HEK293 (cell line): ENCODE results near the gene C19orf38.

ENCODE experiments used
- CTCF ChIA-PET: fragments of 350-600 bp; formaldehyde crosslinking; extraction: SDS; loops from one replicate; lab custom pipeline; 2021; ENCODE audit warnings: antibody characterized with exemption; lab: Yijun Ruan, JAX
- POLR2A ChIA-PET: fragments of 300-600 bp; formaldehyde crosslinking; extraction: SDS; loops from one replicate; lab custom pipeline; 2020; ENCODE audit warnings: antibody characterized with exemption, inconsistent platforms; lab: Yijun Ruan, JAX
- H3K27ac ChIP-seq: fragments of 200-500 bp; sonication (Bioruptor generic); 2 replicates; pipeline ENCODE4 v1.5.1; 2014; ENCODE audit warnings: low read depth, low read length, control low read depth, inconsistent platforms; ENCODE audit errors: extremely low read depth
- H3K36me3 ChIP-seq, 2 experiments: fragments of 200-500 bp in 1 of 2; sonication (Bioruptor generic) in 1 of 2; 1 replicate in 1 of 2; 2 replicates in 1 of 2; pipeline ENCODE4 v1.5.1; 2014 to 2017; ENCODE audit warnings: inconsistent platforms in 2 of 2, low read length in 2 of 2; ENCODE audit not compliant: control insufficient read depth in 2 of 2, insufficient read depth in 1 of 2
- H3K4me1 ChIP-seq: fragments of 200-500 bp; sonication (Bioruptor generic); 2 replicates; pipeline ENCODE4 v1.5.1; 2014; ENCODE audit warnings: mild to moderate bottlenecking, low read length, inconsistent platforms; ENCODE audit not compliant: control insufficient read depth, insufficient read depth
- H3K4me3 ChIP-seq: 2 replicates; pipeline ENCODE4 v1.5.1; 2011; ENCODE audit warnings: low read depth, mild to moderate bottlenecking, control low read depth, low read length, moderate library complexity
- H3K9me3 ChIP-seq: fragments of 200-500 bp; sonication (Bioruptor generic); 2 replicates; pipeline ENCODE4 v1.5.1; 2014; ENCODE audit warnings: low read depth, low read length, inconsistent platforms; ENCODE audit not compliant: control insufficient read depth, insufficient read depth
- EGR2 ChIP-seq: fragments of 450-650 bp; formaldehyde crosslinking; IDR thresholded peaks from 2 replicates; pipeline ENCODE4 v1.5.1; 2016; ENCODE audit warnings: low read depth, missing biosample characterization, missing genetic modification characterization
- KLF7 ChIP-seq: fragments of 450-650 bp; formaldehyde crosslinking; IDR thresholded peaks from 2 replicates; pipeline ENCODE4 v1.5.1; 2016; ENCODE audit warnings: missing biosample characterization, missing genetic modification characterization, borderline replicate concordance
- KLF8 ChIP-seq: fragments of 450-650 bp; formaldehyde crosslinking; IDR thresholded peaks from 2 replicates; pipeline ENCODE4 v1.5.1; 2016; ENCODE audit warnings: missing biosample characterization, missing genetic modification characterization
- PRDM1 ChIP-seq: fragments of 450-650 bp; formaldehyde crosslinking; IDR thresholded peaks from 2 replicates; pipeline ENCODE4; 2016; ENCODE audit warnings: missing biosample characterization, missing genetic modification characterization
- SALL2 ChIP-seq: fragments of 450-650 bp; formaldehyde crosslinking; IDR thresholded peaks from 2 replicates; pipeline ENCODE4 v1.5.0; 2017; ENCODE audit warnings: missing biosample characterization, mild to moderate bottlenecking, missing genetic modification characterization, borderline replicate concordance
- TRIM28 ChIP-seq: IDR thresholded peaks from 2 replicates; pipeline ENCODE4 v1.6.1; 2011; ENCODE audit warnings: low read length, control low read depth, borderline replicate concordance
- ZBTB21 ChIP-seq: fragments of 450-650 bp; formaldehyde crosslinking; IDR thresholded peaks from 2 replicates; pipeline ENCODE4 v1.5.1; 2017; ENCODE audit warnings: missing biosample characterization, missing genetic modification characterization
- ZBTB48 ChIP-seq: fragments of 450-650 bp; formaldehyde crosslinking; IDR thresholded peaks from 2 replicates; pipeline ENCODE4 v1.5.1; 2016; ENCODE audit warnings: missing biosample characterization, missing genetic modification characterization
- ZBTB8A ChIP-seq: fragments of 450-650 bp; formaldehyde crosslinking; IDR thresholded peaks from 2 replicates; pipeline ENCODE4 v1.5.1; 2016; ENCODE audit warnings: missing biosample characterization, missing genetic modification characterization
- ZFP41 ChIP-seq: fragments of 450-650 bp; formaldehyde crosslinking; IDR thresholded peaks from 2 replicates; pipeline ENCODE4 v1.5.1; 2016; ENCODE audit warnings: missing biosample characterization, missing genetic modification characterization, borderline replicate concordance
- ZNF155 ChIP-seq: fragments of 450-650 bp; formaldehyde crosslinking; IDR thresholded peaks from 2 replicates; pipeline ENCODE4 v1.5.1; 2016; ENCODE audit warnings: missing biosample characterization, missing genetic modification characterization
- ZNF174 ChIP-seq: fragments of 450-650 bp; formaldehyde crosslinking; IDR thresholded peaks from 2 replicates; pipeline ENCODE4 v1.5.0; 2017; ENCODE audit warnings: missing biosample characterization, mild to moderate bottlenecking, missing genetic modification characterization
- ZNF2 ChIP-seq: fragments of 450-650 bp; formaldehyde crosslinking; IDR thresholded peaks from 2 replicates; pipeline ENCODE4 v1.5.1; 2016; ENCODE audit warnings: missing biosample characterization, missing genetic modification characterization
- ZNF23 ChIP-seq: fragments of 450-650 bp; formaldehyde crosslinking; IDR thresholded peaks from 2 replicates; pipeline ENCODE4 v1.5.1; 2016; ENCODE audit warnings: missing biosample characterization, missing genetic modification characterization, borderline replicate concordance
- ZNF324 ChIP-seq: fragments of 450-650 bp; formaldehyde crosslinking; IDR thresholded peaks from 2 replicates; pipeline ENCODE4 v1.5.1; 2016; ENCODE audit warnings: missing biosample characterization, missing genetic modification characterization
- ZNF433 ChIP-seq: fragments of 450-650 bp; formaldehyde crosslinking; IDR thresholded peaks from 2 replicates; pipeline ENCODE4 v1.5.1; 2016; ENCODE audit warnings: missing biosample characterization, missing genetic modification characterization, low read depth
- ZNF555 ChIP-seq: fragments of 450-650 bp; formaldehyde crosslinking; conservative IDR thresholded peaks from 2 replicates; pipeline ENCODE4 v1.5.1; 2017; ENCODE audit warnings: missing biosample characterization, mild to moderate bottlenecking, missing genetic modification characterization, inconsistent platforms
- ZNF600 ChIP-seq: fragments of 450-650 bp; formaldehyde crosslinking; IDR thresholded peaks from 2 replicates; pipeline ENCODE4 v1.5.1; 2016; ENCODE audit warnings: missing biosample characterization, missing genetic modification characterization
- ZNF629 ChIP-seq: fragments of 450-650 bp; formaldehyde crosslinking; IDR thresholded peaks from 2 replicates; pipeline ENCODE4 v1.5.1; 2017; ENCODE audit warnings: missing biosample characterization, missing genetic modification characterization
- ZNF654 ChIP-seq: fragments of 450-650 bp; formaldehyde crosslinking; IDR thresholded peaks from 2 replicates; pipeline ENCODE4 v1.5.1; 2016; ENCODE audit warnings: low read depth, missing biosample characterization, missing genetic modification characterization
- ZNF76 ChIP-seq: fragments of 450-650 bp; formaldehyde crosslinking; IDR thresholded peaks from 2 replicates; pipeline ENCODE4; 2016; ENCODE audit warnings: low read depth, missing biosample characterization, missing genetic modification characterization, borderline replicate concordance
- ZNF777 ChIP-seq: fragments of 450-650 bp; formaldehyde crosslinking; IDR thresholded peaks from 2 replicates; pipeline ENCODE4 v1.5.1; 2017; ENCODE audit warnings: missing biosample characterization, missing genetic modification characterization, borderline replicate concordance
- ZNF792 ChIP-seq: fragments of 450-650 bp; formaldehyde crosslinking; IDR thresholded peaks from 2 replicates; pipeline ENCODE4 v1.5.1; 2016; ENCODE audit warnings: missing biosample characterization, missing genetic modification characterization
- TF ChIP-seq, protein P1 (sequence below): fragments of 450-650 bp; formaldehyde crosslinking; IDR thresholded peaks from 2 replicates; pipeline ENCODE4 v1.5.1; 2016; ENCODE audit warnings: missing biosample characterization, missing genetic modification characterization
- TF ChIP-seq, protein P2 (sequence below): fragments of 450-650 bp; formaldehyde crosslinking; IDR thresholded peaks from 2 replicates; pipeline ENCODE4 v1.5.1; 2016; ENCODE audit warnings: missing biosample characterization, missing genetic modification characterization
- TF ChIP-seq, protein P3 (sequence below): fragments of 450-650 bp; formaldehyde crosslinking; IDR thresholded peaks from 2 replicates; pipeline ENCODE4 v1.5.1; 2016; ENCODE audit warnings: missing biosample characterization, missing genetic modification characterization
- TF ChIP-seq, protein P4 (sequence below): fragments of 450-650 bp; formaldehyde crosslinking; IDR thresholded peaks from 2 replicates; pipeline ENCODE4 v1.5.1; 2017; ENCODE audit warnings: missing biosample characterization, missing genetic modification characterization

C19orf38 gene

DNA sequence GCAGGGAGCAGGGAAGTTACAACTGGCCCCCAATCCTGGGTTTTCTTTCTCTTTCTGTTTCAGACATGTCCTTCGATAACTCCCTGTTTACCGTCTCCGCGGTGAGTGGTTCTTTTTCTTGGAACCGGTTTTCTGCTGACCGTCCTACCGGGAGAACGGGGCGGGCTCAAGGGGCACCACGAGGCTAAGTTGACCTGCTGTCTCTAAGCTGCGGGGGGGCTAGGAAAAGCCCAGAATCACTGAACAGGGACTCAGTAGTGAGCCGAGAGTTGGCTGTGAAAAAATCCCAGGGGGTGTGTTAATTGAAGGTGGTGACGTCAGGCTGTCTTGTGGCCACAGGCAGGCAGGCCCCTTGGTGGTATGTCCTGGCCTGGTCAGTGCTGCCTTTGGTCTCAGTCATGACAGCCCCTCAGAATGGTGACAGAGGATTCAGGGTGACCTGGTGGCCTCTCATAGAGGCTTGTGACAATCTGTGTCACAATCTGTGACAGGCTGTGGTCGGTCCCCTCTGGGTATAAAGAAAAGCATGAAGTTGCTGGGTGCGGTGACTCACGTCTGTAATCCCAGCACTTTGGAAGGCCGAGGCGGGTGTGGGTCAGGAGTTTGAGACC is 15.0 kb downstream of the C19orf38 start (continued):
- TF ChIP-seq SALL2 (no peak), PRDM1 (tag by site-specific recombination) (no peak), ZFP41 (tag by site-specific recombination) (no peak), ZBTB21 (peak; percentile 39; the same call in 1 of the 2 replicates), ZNF792 (tag by site-specific recombination) (no peak)

DNA sequence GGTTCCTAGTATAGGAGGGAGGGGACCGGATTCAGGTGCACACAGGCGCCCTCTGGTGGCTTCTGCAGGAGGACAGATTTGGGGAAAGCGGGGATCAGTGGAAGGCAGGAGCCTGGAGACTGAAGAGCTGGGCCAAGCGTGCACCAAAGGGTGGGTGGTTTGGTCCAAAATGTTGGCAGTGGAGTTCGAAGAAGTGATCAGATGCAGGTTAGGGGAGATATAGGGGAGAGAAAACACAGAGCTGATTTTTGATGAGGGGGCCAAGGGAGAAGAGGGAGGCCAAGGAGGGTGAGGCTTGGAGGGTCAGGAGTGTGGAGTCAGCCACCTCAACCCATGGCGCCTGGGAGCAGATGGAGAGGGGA is 16.3 kb downstream of the C19orf38 start:
- ChIA-PET CTCF (interaction anchor here (0.5 to 5.8 kb wide), 47 partner anchors 9 to 1530 kb away, joined by 3 to 98 read pairs (median 4); partner anchors contain the start of genes C19orf38, DNM2, QTRT1 and S1PR5), POLR2A (interaction anchor here (0.5 to 2.4 kb wide), 6 partner anchors 11 to 147 kb away, joined by 3 to 31 read pairs (median 6); partner anchors contain the start of genes DNM2 and TMED1)
- Histone ChIP-seq H3K27ac (no peak overlapping the region), H3K4me1 (no peaks in the 10 kb centered on the region), H3K9me3 (no peaks in the 10 kb centered on the region), H3K4me3 (no peak overlapping the region), H3K36me3 (no peaks in the 10 kb centered on the region)
- no peak for TF ChIP-seq ZNF555 (tag by site-specific recombination)
- TF ChIP-seq PRDM1 (tag by site-specific recombination), result no peak
- TF ChIP-seq, protein P1, sequence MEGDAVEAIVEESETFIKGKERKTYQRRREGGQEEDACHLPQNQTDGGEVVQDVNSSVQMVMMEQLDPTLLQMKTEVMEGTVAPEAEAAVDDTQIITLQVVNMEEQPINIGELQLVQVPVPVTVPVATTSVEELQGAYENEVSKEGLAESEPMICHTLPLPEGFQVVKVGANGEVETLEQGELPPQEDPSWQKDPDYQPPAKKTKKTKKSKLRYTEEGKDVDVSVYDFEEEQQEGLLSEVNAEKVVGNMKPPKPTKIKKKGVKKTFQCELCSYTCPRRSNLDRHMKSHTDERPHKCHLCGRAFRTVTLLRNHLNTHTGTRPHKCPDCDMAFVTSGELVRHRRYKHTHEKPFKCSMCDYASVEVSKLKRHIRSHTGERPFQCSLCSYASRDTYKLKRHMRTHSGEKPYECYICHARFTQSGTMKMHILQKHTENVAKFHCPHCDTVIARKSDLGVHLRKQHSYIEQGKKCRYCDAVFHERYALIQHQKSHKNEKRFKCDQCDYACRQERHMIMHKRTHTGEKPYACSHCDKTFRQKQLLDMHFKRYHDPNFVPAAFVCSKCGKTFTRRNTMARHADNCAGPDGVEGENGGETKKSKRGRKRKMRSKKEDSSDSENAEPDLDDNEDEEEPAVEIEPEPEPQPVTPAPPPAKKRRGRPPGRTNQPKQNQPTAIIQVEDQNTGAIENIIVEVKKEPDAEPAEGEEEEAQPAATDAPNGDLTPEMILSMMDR (tag by site-specific recombination), result peak; percentile 87
- 0 out of 2 replicates have a peak, but pooled peaks have one; percentile 17 for TF ChIP-seq ZBTB48 (tag by site-specific recombination)
- TF ChIP-seq ZNF155, result no peak
- no peak for TF ChIP-seq ZNF23 (tag by site-specific recombination)
- TF ChIP-seq, protein P2, sequence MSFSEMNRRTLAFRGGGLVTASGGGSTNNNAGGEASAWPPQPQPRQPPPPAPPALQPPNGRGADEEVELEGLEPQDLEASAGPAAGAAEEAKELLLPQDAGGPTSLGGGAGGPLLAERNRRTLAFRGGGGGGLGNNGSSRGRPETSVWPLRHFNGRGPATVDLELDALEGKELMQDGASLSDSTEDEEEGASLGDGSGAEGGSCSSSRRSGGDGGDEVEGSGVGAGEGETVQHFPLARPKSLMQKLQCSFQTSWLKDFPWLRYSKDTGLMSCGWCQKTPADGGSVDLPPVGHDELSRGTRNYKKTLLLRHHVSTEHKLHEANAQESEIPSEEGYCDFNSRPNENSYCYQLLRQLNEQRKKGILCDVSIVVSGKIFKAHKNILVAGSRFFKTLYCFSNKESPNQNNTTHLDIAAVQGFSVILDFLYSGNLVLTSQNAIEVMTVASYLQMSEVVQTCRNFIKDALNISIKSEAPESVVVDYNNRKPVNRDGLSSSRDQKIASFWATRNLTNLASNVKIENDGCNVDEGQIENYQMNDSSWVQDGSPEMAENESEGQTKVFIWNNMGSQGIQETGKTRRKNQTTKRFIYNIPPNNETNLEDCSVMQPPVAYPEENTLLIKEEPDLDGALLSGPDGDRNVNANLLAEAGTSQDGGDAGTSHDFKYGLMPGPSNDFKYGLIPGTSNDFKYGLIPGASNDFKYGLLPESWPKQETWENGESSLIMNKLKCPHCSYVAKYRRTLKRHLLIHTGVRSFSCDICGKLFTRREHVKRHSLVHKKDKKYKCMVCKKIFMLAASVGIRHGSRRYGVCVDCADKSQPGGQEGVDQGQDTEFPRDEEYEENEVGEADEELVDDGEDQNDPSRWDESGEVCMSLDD (tag by site-specific recombination), result peak; percentile 50; the same call in 1 of the 2 replicates
- TF ChIP-seq KLF8 (tag by site-specific recombination), result 0 out of 2 replicates have a peak, but pooled peaks have one; percentile 11
- no peak for TF ChIP-seq EGR2 (tag by site-specific recombination)
- TF ChIP-seq ZNF600 (tag by site-specific recombination), result 0 out of 2 replicates have a peak, but pooled peaks have one; percentile 9
- TF ChIP-seq ZNF76, result 0 out of 2 replicates have a peak, but pooled peaks have one; percentile 13
- peak; percentile 58 for TF ChIP-seq ZNF654 (tag by site-specific recombination)
- TF ChIP-seq ZNF2 (tag by site-specific recombination), result peak; percentile 58; the same call in 1 of the 2 replicates
- 0 out of 2 replicates have a peak, but pooled peaks have one; percentile 4 for TF ChIP-seq ZNF433 (tag by site-specific recombination)
- TF ChIP-seq, protein P3, sequence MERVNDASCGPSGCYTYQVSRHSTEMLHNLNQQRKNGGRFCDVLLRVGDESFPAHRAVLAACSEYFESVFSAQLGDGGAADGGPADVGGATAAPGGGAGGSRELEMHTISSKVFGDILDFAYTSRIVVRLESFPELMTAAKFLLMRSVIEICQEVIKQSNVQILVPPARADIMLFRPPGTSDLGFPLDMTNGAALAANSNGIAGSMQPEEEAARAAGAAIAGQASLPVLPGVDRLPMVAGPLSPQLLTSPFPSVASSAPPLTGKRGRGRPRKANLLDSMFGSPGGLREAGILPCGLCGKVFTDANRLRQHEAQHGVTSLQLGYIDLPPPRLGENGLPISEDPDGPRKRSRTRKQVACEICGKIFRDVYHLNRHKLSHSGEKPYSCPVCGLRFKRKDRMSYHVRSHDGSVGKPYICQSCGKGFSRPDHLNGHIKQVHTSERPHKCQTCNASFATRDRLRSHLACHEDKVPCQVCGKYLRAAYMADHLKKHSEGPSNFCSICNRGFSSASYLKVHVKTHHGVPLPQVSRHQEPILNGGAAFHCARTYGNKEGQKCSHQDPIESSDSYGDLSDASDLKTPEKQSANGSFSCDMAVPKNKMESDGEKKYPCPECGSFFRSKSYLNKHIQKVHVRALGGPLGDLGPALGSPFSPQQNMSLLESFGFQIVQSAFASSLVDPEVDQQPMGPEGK (tag by site-specific recombination), result peak; percentile 45; the same call in 1 of the 2 replicates
- TF ChIP-seq, protein P4, sequence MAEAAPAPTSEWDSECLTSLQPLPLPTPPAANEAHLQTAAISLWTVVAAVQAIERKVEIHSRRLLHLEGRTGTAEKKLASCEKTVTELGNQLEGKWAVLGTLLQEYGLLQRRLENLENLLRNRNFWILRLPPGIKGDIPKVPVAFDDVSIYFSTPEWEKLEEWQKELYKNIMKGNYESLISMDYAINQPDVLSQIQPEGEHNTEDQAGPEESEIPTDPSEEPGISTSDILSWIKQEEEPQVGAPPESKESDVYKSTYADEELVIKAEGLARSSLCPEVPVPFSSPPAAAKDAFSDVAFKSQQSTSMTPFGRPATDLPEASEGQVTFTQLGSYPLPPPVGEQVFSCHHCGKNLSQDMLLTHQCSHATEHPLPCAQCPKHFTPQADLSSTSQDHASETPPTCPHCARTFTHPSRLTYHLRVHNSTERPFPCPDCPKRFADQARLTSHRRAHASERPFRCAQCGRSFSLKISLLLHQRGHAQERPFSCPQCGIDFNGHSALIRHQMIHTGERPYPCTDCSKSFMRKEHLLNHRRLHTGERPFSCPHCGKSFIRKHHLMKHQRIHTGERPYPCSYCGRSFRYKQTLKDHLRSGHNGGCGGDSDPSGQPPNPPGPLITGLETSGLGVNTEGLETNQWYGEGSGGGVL (tag by site-specific recombination), result 0 out of 2 replicates have a peak, but pooled peaks have one; percentile 7
- TF ChIP-seq ZNF777 (tag by site-specific recombination), result no peak
- TF ChIP-seq ZNF324 (tag by site-specific recombination), result no peak
- no peak for TF ChIP-seq KLF7 (tag by site-specific recombination)
- TF ChIP-seq ZNF629, result 0 out of 2 replicates have a peak, but pooled peaks have one; percentile 24
- no peak for TF ChIP-seq TRIM28
- TF ChIP-seq ZNF174 (tag by site-specific recombination), result no peak
- 0 out of 2 replicates have a peak, but pooled peaks have one; percentile 14 for TF ChIP-seq ZBTB8A (tag by site-specific recombination)
